Mucosa of rectum (tissue), 2 donors: ENCODE results near the gene ANOS1.

ENCODE experiments used
- H3K27ac ChIP-seq, 2 donors: one replicate each; pipeline ENCODE4 v1.7.0; 2013; ENCODE audit warnings: inconsistent platforms in 2 of 2, low read depth in 2 of 2, low read length in 2 of 2
- H3K27me3 ChIP-seq, 2 donors: one replicate each; pipeline ENCODE4 v1.7.0; 2013; ENCODE audit warnings: low read length in 2 of 2; ENCODE audit not compliant: control insufficient read depth in 2 of 2, insufficient read depth in 2 of 2
- H3K36me3 ChIP-seq, 2 donors: one replicate each; pipeline ENCODE4 v1.7.0; 2013; ENCODE audit warnings: low read length in 2 of 2; ENCODE audit not compliant: control insufficient read depth in 2 of 2, insufficient read depth in 2 of 2
- H3K4me1 ChIP-seq, 2 donors: one replicate each; pipeline ENCODE4 v1.7.0; 2013; ENCODE audit warnings: low read length in 2 of 2, mild to moderate bottlenecking in 1 of 2; ENCODE audit not compliant: control insufficient read depth in 2 of 2, insufficient read depth in 2 of 2
- H3K4me3 ChIP-seq, 2 donors: one replicate each; pipeline ENCODE4 v1.7.0; 2013; ENCODE audit warnings: low read length in 2 of 2
- H3K9ac ChIP-seq, 2 donors: one replicate each; pipeline ENCODE4 v1.7.0; 2013; ENCODE audit warnings: low read length in 2 of 2, low read depth in 1 of 2, mild to moderate bottlenecking in 1 of 2
- H3K9me3 ChIP-seq, 2 donors: one replicate each; pipeline ENCODE4 v1.7.0; 2013; ENCODE audit warnings: low read length in 2 of 2; ENCODE audit not compliant: control insufficient read depth in 2 of 2
- donor health status: healthy.
- donor health status: Normal muscosa, but diverticular disease.

ANOS1 gene

DNA sequence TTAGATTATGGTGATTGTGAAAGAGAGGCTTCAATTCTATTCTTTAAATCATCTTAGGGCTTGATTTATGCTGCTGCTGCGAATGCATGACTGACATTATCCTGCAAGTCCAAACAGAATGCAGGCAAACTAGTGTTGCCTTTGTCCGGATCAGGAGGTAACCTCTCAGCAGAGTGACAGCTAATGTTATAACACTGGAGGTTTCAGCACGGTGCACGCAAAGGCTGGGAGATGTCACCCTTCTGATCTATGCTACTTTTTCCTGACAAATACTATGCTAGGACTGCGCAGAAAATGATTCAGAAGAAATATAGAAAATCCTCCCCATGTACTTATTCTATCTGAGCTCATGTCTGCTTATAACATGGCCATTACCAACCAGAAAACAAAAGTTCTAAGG, 48.2 kb downstream of the ANOS1 start:
- Histone ChIP-seq H3K36me3 (no peaks in the 10 kb centered on the region), H3K27me3 (no peaks in the 10 kb centered on the region), H3K4me3 (no peak overlapping the region)

GRCh38 chrX:8679550-8679949, 52.4 kb downstream of the ANOS1 start:
- no peak overlapping the region for H3K4me3 ChIP-seq
- no peak overlapping the region for H3K27ac ChIP-seq
- H3K36me3 ChIP-seq, result no peaks in the 10 kb centered on the region
- no peaks in the 10 kb centered on the region for H3K9me3 ChIP-seq
- no peaks in the 10 kb centered on the region for H3K4me1 ChIP-seq
- no peaks in the 10 kb centered on the region for H3K27me3 ChIP-seq
- H3K9ac ChIP-seq, result no peak overlapping the region

More for the DNA sequence above, 48.2 kb downstream of the ANOS1 start:
- Histone ChIP-seq H3K4me1 (no peaks in the 10 kb centered on the region), H3K9me3 (no peaks in the 10 kb centered on the region), H3K9ac (no peak overlapping the region), H3K27ac (no peak overlapping the region)

GRCh38 chrX:8675006-8675630, 56.8 kb downstream of the ANOS1 start:
- Histone ChIP-seq H3K36me3 (no peaks in the 10 kb centered on the region), H3K9ac (no peak overlapping the region), H3K4me3 (no peak overlapping the region), H3K27me3 (no peaks in the 10 kb centered on the region), H3K4me1 (no peaks in the 10 kb centered on the region), H3K9me3 (no peaks in the 10 kb centered on the region), H3K27ac (no peak overlapping the region)

GRCh38 chrX:8673201-8673600, 58.7 kb downstream of the ANOS1 start:
- Histone ChIP-seq H3K9ac (no peak overlapping the region), H3K27ac (no peak overlapping the region), H3K4me1 (no peaks in the 10 kb centered on the region), H3K9me3 (no peaks in the 10 kb centered on the region), H3K27me3 (no peaks in the 10 kb centered on the region), H3K36me3 (no peaks in the 10 kb centered on the region), H3K4me3 (no peak overlapping the region)

DNA sequence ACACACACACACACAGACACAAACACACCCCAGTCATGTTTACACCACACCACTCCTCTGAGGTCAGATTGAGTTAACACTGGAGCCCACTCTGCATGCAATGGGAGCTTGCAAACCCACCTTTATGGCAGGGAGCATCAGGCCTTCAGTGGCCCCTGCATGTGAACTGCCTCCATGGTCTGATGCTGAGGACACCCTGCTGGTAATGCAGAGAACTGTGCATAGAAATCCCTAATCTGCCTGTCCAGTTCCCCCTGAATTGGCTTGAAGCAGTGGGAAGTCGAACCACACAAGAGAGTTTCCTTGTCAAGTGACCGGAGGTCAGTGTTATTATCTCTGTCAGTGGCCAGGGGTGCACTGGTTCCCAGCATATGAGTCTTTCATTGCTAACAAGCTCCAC, 59.8 kb downstream of the ANOS1 start:
- no peaks in the 10 kb centered on the region for H3K9me3 ChIP-seq
- H3K27ac ChIP-seq, result no peak overlapping the region
- H3K36me3 ChIP-seq, result no peaks in the 10 kb centered on the region
- no peak overlapping the region for H3K9ac ChIP-seq
- H3K4me3 ChIP-seq, result no peak overlapping the region
- no peaks in the 10 kb centered on the region for H3K27me3 ChIP-seq
- no peaks in the 10 kb centered on the region for H3K4me1 ChIP-seq

GRCh38 chrX:8668813-8669212, 63.1 kb downstream of the ANOS1 start:
- Histone ChIP-seq H3K27ac (no peak overlapping the region), H3K9ac (no peak overlapping the region), H3K36me3 (no peaks in the 10 kb centered on the region), H3K4me1 (no peaks in the 10 kb centered on the region), H3K4me3 (no peak overlapping the region), H3K9me3 (no peaks in the 10 kb centered on the region), H3K27me3 (no peaks in the 10 kb centered on the region)

GRCh38 chrX:8663325-8663724, 68.6 kb downstream of the ANOS1 start:
- Histone ChIP-seq H3K9me3 (no peaks in the 10 kb centered on the region), H3K4me3 (no peak overlapping the region), H3K27me3 (no peaks in the 10 kb centered on the region), H3K36me3 (no peaks in the 10 kb centered on the region), H3K27ac (no peak overlapping the region), H3K9ac (no peak overlapping the region), H3K4me1 (no peaks in the 10 kb centered on the region)

- Histone ChIP-seq H3K4me3 (no peak overlapping the region), H3K36me3 (no peaks in the 10 kb centered on the region), H3K27me3 (no peaks in the 10 kb centered on the region), H3K27ac (no peak overlapping the region), H3K9ac (no peak overlapping the region), H3K4me1 (no peaks in the 10 kb centered on the region), H3K9me3 (no peaks in the 10 kb centered on the region)
Measured at GRCh38 chrX:8657883-8658282, 74.1 kb downstream of the ANOS1 start.

GRCh38 chrX:8653956-8654355, 78.0 kb downstream of the ANOS1 start:
- no peak overlapping the region for H3K27ac ChIP-seq
- H3K9ac ChIP-seq, result no peak overlapping the region
- H3K27me3 ChIP-seq, result no peaks in the 10 kb centered on the region
- H3K4me1 ChIP-seq, result no peaks in the 10 kb centered on the region
- no peaks in the 10 kb centered on the region for H3K36me3 ChIP-seq
- no peak overlapping the region for H3K4me3 ChIP-seq
- no peaks in the 10 kb centered on the region for H3K9me3 ChIP-seq

GRCh38 chrX:8649969-8650368, 82.0 kb downstream of the ANOS1 start:
- Histone ChIP-seq H3K4me3 (no peak overlapping the region), H3K4me1 (no peaks in the 10 kb centered on the region), H3K27ac (no peak overlapping the region), H3K9ac (no peak overlapping the region), H3K27me3 (no peaks in the 10 kb centered on the region), H3K9me3 (no peaks in the 10 kb centered on the region), H3K36me3 (no peaks in the 10 kb centered on the region)

- Histone ChIP-seq H3K36me3 (no peaks in the 10 kb centered on the region), H3K9me3 (no peaks in the 10 kb centered on the region), H3K27ac (no peak overlapping the region), H3K27me3 (no peaks in the 10 kb centered on the region), H3K9ac (no peak overlapping the region), H3K4me1 (no peaks in the 10 kb centered on the region), H3K4me3 (no peak overlapping the region)
Measured at GRCh38 chrX:8647176-8647575, 84.8 kb downstream of the ANOS1 start.
